ENCODE results near the gene COMTD1.
"Not testable (repeated sequence)": the region's sequence is repeated elsewhere in the genome, so short reads cannot be mapped to it uniquely, and the experiment has no call there.

The COMTD1 gene

DNA sequence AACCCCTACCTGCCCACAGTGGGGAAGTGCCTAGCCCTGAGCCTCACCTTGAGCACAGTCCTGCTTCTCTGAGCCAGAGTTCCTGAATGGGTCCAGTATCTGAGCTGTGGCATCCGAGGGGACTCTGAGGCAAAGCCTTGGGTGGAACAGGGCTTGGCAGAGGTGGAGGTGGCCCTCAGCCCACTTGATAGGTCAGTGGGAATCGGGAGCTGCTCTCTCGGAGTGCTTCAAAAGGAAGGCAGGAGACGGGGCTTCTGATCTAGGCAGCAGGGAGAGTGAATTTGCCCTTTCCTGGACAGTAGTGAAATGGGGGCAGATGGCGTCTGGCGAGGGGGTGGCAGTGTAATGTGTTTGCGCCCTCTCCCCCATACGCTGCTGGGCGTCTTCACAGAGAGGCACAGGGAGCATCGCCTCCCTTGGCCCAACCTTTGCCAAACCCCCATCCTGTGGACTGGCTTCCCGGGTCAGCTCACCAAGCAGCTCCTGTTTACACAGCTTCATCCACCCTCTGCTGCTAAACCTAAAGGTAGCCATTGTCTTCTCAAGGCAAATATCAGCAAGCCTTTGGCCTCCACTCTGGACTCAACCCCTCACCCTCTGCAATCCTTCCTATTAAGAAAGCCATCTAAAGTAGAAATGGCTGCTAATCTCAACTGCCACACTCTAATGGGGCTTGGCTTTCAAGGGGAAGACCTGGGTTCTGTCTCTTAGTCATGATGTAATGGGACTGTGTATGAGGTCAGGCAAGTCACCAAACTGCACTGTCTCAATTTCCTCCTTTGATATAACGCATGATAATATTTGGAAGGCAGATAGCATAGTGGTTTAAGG lies 46.3 kb downstream of the COMTD1 start:
- no peak overlapping the region for H3K4me3 ChIP-seq (ENCODE audit: low read length)
- H3K9me3 ChIP-seq (ENCODE audit: control insufficient read depth, insufficient read depth, low read length) = no peaks in the 10 kb centered on the region
- no peak overlapping the region for H3K4me2 ChIP-seq (ENCODE audit: low read length)
- no peaks in the 10 kb centered on the region for H3K36me3 ChIP-seq (ENCODE audit: control insufficient read depth, low read length)
- H3K9me2 ChIP-seq (replicated peaks; ENCODE audit: control insufficient read depth, low read length) = no peaks in the 10 kb centered on the region
- peaks cover 6% of the 10 kb centered on the region for H3K4me1 ChIP-seq (ENCODE audit: control insufficient read depth, low read length)
- no peak overlapping the region for H3K27ac ChIP-seq (ENCODE audit: low read depth, low read length)
- H3K79me2 ChIP-seq (ENCODE audit: control insufficient read depth, low read length) = no peaks in the 10 kb centered on the region
- H4K20me1 ChIP-seq (ENCODE audit: control insufficient read depth, insufficient read depth, low read depth, low read length) = no peaks in the 10 kb centered on the region
- H3K27me3 ChIP-seq (ENCODE audit: control insufficient read depth, low read length) = no peaks in the 10 kb centered on the region
- H3F3A ChIP-seq (ENCODE audit: control insufficient read depth, insufficient read depth) = no peaks in the 10 kb centered on the region
- TF ChIP-seq, protein P1, sequence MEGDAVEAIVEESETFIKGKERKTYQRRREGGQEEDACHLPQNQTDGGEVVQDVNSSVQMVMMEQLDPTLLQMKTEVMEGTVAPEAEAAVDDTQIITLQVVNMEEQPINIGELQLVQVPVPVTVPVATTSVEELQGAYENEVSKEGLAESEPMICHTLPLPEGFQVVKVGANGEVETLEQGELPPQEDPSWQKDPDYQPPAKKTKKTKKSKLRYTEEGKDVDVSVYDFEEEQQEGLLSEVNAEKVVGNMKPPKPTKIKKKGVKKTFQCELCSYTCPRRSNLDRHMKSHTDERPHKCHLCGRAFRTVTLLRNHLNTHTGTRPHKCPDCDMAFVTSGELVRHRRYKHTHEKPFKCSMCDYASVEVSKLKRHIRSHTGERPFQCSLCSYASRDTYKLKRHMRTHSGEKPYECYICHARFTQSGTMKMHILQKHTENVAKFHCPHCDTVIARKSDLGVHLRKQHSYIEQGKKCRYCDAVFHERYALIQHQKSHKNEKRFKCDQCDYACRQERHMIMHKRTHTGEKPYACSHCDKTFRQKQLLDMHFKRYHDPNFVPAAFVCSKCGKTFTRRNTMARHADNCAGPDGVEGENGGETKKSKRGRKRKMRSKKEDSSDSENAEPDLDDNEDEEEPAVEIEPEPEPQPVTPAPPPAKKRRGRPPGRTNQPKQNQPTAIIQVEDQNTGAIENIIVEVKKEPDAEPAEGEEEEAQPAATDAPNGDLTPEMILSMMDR (IDR thresholded peaks at IDR 0.05; ENCODE audit: low read depth, low read length, poor library complexity, severe bottlenecking) = no peak
- no peak for TF ChIP-seq EZH2phosphoT487 (IDR thresholded peaks at IDR 0.05; ENCODE audit: borderline replicate concordance, low read length)

DNA sequence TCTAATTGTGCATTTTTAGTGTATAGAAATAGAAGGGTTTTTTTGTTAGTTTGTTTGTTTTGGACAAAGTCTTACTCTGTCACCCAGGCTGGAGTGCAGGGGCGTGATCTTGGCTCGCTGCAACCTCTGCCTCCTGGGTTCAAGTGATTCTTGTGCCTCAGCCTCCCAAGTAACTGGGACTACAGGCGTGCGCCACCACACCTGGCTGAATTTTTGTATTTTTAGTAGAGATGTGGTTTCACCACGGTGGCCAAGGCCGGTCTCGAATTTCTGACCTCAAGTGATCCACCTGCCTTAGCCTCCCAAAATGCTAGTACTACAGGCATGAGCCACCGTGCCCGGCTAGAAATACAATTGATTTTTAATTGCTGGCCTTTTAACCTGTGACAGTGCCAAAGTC lies 47.2 kb downstream of the COMTD1 start:
- not testable (repeated sequence) for H3K79me2 ChIP-seq (ENCODE audit: control insufficient read depth, low read length); H3K27ac ChIP-seq (ENCODE audit: low read depth, low read length); H4K20me1 ChIP-seq (ENCODE audit: control insufficient read depth, insufficient read depth, low read depth, low read length); H3K9me2 ChIP-seq (replicated peaks; ENCODE audit: control insufficient read depth, low read length); H3F3A ChIP-seq (ENCODE audit: control insufficient read depth, insufficient read depth); H3K36me3 ChIP-seq (ENCODE audit: control insufficient read depth, low read length); H3K9me3 ChIP-seq (ENCODE audit: control insufficient read depth, insufficient read depth, low read length); H3K4me3 ChIP-seq (ENCODE audit: low read length); H3K27me3 ChIP-seq (ENCODE audit: control insufficient read depth, low read length); H3K4me1 ChIP-seq (ENCODE audit: control insufficient read depth, low read length)
- H3K4me2 ChIP-seq (ENCODE audit: low read length) = peak overlapping the region; percentile 40; the same call in 1 of the 2 replicates

DNA sequence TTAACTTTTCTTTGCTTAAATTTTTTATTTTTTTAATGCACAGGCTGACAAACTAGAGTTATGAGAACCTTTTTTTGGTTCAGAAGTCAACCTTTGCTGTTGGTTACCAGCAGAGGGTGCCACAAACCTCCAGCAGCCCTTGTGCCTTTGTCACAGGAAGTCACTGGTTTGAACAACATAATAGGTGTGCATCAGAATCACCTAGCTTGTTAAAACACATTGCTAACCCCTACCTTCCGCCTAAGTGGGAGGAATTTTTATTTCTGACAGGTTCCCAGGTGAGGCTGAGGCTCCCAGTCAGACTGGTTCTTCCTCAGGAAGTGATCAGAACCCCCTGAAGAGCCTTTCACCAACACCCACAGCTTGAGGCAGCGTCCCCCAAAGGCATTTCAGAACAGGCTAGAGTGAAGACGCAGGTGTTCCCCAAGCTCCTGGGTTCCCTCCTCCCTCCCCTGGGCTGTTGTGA lies 47.8 kb downstream of the COMTD1 start:
- Histone ChIP-seq H3K4me2 (ENCODE audit: low read length) (peak overlapping the region; percentile 40), H3K27ac (ENCODE audit: low read depth, low read length) (no peak overlapping the region), H4K20me1 (ENCODE audit: control insufficient read depth, insufficient read depth, low read depth, low read length) (no peaks in the 10 kb centered on the region)

DNA sequence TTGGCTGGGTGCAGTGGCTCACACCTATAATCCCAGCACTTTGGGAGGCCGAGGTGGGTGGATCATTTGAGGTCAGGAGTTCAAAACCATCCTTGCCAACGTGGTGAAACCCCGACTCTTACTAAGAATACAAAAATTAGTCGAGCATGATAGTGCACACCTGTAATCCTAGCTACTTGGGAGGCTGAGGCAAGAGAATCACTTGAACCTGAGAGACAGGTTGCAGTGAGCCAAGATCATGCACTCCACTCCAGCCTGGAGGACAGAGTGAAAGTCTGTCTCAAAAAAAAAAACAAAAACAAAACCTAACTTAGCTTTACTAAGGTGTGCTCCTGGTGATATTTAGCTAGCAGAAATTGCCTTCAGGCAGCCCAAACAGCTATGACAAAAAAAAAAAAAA lies 49.4 kb downstream of the COMTD1 start:
- Histone ChIP-seq H3K4me2 (ENCODE audit: low read length) (no peak overlapping the region), H3K9me3 (ENCODE audit: control insufficient read depth, insufficient read depth, low read length) (no peaks in the 10 kb centered on the region), H3K79me2 (ENCODE audit: control insufficient read depth, low read length) (no peaks in the 10 kb centered on the region), H4K20me1 (ENCODE audit: control insufficient read depth, insufficient read depth, low read depth, low read length) (no peaks in the 10 kb centered on the region), H3K36me3 (ENCODE audit: control insufficient read depth, low read length) (no peaks in the 10 kb centered on the region), H3F3A (ENCODE audit: control insufficient read depth, insufficient read depth) (0 out of 2 replicates have a peak, but pooled peaks cover 4% of the 10 kb centered on the region), H3K4me3 (ENCODE audit: low read length) (no peak overlapping the region), H3K27me3 (ENCODE audit: control insufficient read depth, low read length) (no peaks in the 10 kb centered on the region), H3K4me1 (ENCODE audit: control insufficient read depth, low read length) (peaks cover 6% of the 10 kb centered on the region), H3K9me2 (replicated peaks; ENCODE audit: control insufficient read depth, low read length) (no peaks in the 10 kb centered on the region), H3K27ac (ENCODE audit: low read depth, low read length) (no peak overlapping the region)
- TF ChIP-seq, protein P1 (IDR thresholded peaks at IDR 0.05; ENCODE audit: low read depth, low read length, poor library complexity, severe bottlenecking) = no peak
- no peak for TF ChIP-seq EZH2phosphoT487 (IDR thresholded peaks at IDR 0.05; ENCODE audit: borderline replicate concordance, low read length)

More for the DNA sequence above, 47.8 kb downstream of the COMTD1 start:
- Histone ChIP-seq H3K27me3 (ENCODE audit: control insufficient read depth, low read length) (no peaks in the 10 kb centered on the region), H3K79me2 (ENCODE audit: control insufficient read depth, low read length) (no peaks in the 10 kb centered on the region), H3K4me1 (ENCODE audit: control insufficient read depth, low read length) (peaks cover 6% of the 10 kb centered on the region), H3K4me3 (ENCODE audit: low read length) (no peak overlapping the region), H3K9me3 (ENCODE audit: control insufficient read depth, insufficient read depth, low read length) (no peaks in the 10 kb centered on the region), H3K9me2 (replicated peaks; ENCODE audit: control insufficient read depth, low read length) (no peaks in the 10 kb centered on the region), H3F3A (ENCODE audit: control insufficient read depth, insufficient read depth) (no peaks in the 10 kb centered on the region), H3K36me3 (ENCODE audit: control insufficient read depth, low read length) (no peaks in the 10 kb centered on the region)
- TF ChIP-seq, protein P1 (IDR thresholded peaks at IDR 0.05; ENCODE audit: low read depth, low read length, poor library complexity, severe bottlenecking) = peak; percentile 79
- TF ChIP-seq EZH2phosphoT487 (IDR thresholded peaks at IDR 0.05; ENCODE audit: borderline replicate concordance, low read length) = no peak

All from DOHH2 (cell line).